Activated effector memory CD4-positive, alpha-beta T cell treated with Interleukin-2 at 50 U/mL for 16 hours (primary cell): ENCODE results near the gene SLC2A4RG.

Experiments used
- DNase-seq: peaks from one replicate; pipeline ENCODE4 v3.0.0-alpha.2; 2020

Gene SLC2A4RG, protein sequence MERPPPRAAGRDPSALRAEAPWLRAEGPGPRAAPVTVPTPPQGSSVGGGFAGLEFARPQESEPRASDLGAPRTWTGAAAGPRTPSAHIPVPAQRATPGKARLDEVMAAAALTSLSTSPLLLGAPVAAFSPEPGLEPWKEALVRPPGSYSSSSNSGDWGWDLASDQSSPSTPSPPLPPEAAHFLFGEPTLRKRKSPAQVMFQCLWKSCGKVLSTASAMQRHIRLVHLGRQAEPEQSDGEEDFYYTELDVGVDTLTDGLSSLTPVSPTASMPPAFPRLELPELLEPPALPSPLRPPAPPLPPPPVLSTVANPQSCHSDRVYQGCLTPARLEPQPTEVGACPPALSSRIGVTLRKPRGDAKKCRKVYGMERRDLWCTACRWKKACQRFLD

DNA sequence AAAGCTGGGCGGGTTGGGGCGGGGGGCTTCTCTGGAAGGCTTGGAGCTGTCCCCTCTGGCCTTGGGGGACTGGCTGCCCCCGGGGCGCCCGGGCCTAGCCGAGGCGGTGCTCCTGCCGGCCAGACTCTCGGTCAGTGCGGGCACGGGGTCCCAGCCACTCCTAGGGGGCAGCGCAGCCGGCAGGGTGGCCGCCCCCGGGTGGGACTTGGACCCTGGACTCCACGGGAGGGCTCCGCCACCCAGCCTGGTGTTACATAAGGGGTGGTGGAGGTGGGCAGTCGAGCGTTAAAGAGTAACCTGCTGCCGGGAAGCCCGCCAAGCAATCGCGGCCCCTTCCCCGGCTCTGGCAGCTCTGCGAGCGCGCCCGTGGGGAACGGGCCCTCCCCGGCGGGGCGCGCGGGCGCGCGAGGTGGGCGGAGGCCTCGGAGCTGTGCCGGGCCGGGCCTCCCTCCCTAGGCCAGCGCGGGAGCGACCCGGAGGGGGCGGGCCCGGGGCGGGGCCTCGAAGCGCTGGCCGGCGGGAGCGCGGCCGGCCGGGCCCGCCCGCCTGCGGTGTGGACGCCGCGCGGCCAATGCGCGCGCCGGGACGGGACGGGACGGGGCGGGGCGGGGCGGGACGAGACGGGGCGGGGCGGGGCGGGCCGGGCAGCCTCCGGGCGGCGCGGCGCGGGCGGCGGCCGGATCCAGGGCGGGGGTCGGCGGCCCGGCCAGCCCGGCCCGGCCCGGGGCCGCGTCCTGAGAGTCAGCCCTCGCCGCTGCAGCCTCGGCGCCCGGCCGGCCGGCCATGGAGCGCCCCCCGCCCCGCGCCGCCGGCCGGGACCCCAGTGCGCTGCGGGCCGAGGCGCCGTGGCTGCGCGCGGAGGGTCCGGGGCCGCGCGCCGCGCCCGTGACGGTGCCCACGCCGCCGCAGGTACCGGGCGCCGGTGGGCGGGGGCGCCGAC is at the start of gene SLC2A4RG:
Gene SLC2A4RG, plus strand, starts transcription at position 647 of the 940 bp plus-strand sequence. Its CDS starts 137 bp downstream, at position 784.
- DNase-seq: peak; percentile 57

DNA sequence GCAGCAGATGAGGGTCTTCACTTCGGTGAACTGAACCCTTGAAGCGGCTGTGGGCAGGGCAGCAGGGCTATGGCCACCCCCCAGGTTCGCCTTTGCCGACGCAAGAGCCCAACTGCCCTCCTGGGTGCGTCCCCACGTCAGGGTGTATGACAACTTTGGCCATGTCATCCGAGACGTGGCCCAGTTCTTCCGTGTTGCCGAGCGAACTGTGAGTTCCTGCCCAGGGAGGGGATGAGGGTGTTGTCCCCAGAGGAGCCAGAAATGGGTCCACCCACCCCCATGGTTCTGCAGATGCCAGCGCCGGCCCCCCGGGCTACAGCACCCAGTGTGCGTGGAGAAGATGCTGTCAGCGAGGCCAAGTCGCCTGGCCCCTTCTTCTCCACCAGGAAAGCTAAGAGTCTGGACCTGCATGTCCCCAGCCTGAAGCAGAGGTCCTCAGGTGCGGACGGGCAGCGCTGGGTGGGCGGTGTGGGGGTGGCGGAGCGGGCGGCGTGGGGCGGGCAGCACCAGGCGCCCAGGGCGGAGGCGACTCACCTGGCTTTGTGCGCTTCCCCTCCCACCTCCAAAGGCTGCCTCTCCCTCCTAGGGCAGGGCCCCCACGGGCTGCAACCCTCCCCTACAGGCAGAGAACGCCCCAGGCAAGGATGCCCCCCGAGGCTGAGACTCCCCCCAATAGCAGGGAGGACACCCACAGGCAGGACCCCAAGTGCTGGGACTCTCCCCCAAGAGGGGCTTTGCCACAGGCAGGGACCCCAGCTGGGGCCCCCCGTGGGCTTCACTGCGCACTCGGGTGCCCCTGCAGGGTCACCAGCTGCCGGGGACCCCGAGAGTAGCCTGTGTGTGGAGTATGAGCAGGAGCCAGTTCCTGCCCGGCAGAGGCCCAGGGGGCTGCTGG is 49.3 kb upstream of the SLC2A4RG start:
- DNase-seq: no peak

DNA sequence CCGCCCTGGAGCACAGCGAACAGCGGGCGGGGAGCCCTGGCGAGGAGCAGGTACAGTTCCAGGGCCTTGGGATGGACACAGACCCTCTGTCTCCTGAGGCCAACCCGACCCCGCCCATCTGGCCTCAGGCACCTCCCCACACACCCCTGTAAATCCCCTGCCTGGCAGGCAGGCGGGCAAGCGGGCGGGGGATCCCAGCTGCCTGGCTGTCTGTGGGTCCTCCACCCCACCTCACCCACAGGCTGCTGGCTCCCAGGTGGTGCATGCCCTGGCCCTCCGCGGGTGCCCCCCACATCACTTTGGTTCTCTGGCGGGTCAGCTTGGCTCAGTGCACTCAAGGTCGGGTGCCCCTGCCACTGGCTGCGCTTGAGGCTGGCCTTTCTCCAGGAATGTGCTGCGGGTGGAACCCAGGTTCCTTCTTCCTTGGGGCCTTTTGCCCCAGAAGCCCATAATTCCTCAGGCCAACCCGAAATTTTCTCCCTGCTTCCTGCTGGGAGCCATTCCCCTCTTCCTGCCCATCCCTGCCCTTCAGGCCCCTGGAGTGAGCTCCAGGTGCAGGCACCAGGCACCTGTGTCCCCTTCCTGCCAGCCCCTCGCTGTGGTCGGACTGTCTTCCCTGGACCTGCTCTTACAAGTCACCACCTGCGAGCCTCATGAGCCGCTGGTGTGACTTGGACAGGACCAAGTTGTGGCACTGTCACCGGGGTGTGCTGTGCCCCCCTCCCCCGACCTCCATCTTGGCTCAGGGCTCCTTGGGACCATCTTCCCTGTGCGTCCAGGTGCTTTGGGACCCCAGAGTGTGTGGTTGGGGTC is 48.5 kb upstream of the SLC2A4RG start:
- no peak for DNase-seq

DNA sequence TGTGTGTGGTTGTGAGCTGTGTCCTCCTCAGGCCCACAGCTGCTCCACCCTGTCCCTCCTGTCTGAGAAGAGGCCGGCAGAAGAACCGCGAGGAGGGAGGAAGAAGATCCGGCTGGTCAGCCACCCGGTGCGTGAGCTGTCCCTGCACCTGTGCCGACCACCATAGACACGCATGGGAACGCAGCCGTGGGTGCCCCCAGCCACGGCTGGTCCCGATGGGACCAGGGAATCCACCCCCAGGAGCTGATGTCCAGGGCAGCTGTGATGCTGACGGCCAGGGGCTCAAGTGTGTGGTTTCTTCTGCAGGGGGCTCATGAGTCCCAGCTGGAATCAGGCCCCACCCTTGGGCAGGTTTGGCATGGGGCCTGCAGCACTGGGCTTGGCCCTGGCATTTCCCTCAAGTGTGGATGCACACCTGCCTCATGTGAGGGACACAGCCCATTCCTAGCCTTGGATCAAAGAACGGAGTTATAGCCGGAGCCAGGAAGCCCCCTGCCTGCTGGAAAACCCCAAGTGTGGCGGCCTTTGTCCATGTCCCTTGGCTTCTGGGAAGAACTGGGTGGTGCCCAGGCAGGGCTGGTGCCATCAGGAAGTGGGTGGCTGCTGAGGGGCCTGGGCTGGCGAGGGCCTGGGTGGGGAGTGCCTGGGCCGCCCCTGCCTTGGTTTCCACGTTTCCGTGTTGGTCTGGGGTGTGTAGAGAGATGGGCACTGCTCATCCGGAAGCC is 47.7 kb upstream of the SLC2A4RG start:
- DNase-seq: no peak

DNA sequence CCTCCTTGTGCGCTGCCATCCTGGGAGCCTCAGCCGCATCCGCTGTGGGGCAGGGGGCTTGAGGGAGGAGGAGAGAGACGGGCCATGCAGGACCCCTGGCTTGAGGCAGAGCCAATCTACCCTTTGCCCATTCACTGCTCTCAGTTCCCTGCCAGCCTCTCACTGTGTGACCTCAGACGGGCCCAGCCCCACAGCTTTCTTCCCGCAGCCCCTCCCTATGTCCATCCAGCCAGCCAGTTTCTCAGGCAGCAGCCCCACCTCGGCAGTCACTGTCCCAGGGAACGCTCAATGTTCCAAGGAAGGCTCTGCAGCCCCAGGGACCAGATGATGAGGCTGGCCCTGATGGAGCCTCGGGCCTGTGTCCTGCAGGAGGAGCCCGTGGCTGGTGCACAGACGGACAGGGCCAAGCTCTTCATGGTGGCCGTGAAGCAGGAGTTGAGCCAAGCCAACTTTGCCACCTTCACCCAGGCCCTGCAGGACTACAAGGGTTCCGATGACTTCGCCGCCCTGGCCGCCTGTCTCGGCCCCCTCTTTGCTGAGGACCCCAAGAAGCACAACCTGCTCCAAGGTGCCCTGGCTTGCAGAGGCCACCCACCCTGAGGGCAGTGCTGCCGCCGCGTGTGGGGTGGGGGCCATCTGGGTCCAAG is 47.0 kb upstream of the SLC2A4RG start:
- no peak for DNase-seq

DNA sequence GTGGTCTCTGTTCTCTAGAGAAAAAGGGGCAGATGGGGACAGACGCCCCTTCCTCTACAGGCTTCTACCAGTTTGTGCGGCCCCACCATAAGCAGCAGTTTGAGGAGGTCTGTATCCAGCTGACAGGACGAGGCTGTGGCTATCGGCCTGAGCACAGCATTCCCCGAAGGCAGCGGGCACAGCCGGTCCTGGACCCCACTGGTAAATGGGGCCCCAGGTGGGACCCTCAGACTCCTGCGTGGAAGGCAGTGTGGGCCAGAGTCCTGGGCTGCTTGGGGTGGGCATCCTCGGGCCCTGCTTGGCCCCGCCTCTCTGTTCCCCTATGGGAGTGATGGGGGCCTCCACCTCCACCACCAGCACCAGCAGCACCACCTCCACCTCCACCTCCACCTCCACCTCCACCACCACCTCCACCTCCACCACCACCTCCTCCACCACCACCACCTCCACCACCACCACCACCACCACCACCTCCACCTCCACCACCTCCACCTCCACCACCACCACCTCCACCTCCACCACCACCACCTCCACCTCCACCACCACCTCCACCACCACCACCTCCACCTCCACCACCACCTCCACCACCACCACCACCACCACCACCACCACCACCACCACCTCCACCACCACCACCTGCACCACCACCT is 46.4 kb upstream of the SLC2A4RG start:
- DNase-seq: no peak

DNA sequence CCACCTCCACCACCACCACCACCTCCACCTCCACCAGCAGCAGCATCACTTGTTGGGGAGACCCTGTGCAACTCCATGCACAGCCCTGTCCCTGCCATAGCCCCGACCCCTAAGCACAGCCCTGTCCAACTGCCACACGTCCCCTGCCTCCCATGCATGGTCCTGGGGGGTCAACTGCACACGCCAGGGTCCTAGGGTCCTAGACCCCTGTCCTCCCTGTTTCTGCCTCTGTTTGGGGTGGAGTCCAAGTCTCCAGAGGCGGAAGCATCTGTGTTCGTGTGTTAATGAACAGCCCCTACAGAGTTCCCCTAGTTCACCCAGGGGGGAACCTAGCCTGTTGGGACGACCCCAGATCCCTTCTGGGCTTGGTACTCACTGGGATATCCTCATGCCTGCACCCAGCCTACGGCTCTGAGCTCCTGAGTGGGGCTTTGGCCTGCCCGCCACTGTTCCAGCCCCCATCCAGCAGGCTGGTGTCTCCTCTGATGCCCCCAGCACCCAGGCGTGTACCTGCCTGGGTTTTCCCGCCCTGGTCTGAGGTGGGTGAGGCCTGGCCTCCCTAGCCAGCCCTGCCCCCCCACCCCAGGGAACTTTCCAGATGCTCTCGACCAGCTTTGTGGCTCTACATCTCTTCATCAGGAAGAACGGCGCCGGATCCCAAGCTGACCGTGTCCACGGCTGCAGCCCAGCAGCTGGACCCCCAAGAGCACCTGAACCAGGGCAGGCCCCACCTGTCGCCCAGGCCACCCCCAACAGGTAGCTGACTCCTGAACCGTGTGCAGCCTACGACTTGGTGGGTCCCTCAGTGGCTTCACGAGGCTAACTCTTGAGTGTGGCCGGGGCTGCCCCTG is 45.6 kb upstream of the SLC2A4RG start:
- no peak for DNase-seq

DNA sequence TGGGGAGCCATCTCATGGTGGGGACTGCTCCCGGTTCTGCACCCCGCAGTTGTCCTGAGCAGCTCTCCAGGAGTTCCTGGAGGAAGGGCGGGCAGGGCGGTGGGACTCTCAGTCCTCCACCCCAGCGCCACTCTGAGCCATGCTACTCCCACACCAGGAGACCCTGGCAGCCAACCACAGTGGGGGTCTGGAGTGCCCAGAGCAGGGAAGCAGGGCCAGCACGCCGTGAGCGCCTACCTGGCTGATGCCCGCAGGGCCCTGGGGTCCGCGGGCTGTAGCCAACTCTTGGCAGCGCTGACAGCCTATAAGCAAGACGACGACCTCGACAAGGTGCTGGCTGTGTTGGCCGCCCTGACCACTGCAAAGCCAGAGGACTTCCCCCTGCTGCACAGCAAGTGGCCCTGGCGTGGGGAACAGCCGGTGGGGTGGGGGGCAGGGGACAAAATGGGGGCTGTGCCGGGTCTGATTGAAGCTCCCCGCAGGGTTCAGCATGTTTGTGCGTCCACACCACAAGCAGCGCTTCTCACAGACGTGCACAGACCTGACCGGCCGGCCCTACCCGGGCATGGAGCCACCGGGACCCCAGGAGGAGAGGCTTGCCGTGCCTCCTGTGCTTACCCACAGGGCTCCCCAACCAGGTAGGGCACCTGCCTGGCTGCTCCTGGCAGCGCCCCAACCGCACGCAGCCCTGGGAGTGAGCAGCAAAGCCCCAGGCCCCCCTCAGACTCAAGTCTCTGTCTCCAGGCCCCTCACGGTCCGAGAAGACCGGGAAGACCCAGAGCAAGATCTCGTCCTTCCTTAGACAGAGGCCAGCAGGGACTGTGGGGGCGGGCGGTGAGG is 44.8 kb upstream of the SLC2A4RG start:
- no peak for DNase-seq

DNA sequence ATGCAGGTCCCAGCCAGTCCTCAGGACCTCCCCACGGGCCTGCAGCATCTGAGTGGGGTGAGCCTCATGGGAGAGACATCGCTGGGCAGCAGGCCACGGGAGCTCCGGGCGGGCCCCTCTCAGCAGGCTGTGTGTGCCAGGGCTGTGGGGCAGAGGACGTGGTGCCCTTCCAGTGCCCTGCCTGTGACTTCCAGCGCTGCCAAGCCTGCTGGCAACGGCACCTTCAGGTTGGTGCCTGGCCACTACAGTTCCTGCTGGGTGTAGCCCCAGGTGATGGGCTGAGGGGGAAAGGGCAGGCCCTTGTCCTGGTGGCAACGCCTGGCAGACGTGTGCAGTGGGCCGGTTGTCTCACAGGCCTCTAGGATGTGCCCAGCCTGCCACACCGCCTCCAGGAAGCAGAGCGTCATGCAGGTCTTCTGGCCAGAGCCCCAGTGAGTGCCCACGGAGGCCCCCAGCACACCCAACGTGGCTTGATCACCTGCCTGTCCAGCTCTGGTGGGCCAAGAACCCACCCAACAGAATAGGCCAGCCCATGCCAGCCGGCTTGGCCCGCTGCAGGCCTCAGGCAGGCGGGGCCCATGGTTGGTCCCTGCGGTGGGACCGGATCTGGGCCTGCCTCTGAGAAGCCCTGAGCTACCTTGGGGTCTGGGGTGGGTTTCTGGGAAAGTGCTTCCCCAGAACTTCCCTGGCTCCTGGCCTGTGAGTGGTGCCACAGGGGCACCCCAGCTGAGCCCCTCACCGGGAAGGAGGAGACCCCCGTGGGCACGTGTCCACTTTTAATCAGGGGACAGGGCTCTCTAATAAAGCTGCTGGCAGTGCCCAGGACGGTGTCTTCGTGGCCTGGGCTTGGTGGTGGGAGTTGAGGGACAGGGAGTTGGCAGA is 43.9 kb upstream of the SLC2A4RG start:
- no peak for DNase-seq

DNA sequence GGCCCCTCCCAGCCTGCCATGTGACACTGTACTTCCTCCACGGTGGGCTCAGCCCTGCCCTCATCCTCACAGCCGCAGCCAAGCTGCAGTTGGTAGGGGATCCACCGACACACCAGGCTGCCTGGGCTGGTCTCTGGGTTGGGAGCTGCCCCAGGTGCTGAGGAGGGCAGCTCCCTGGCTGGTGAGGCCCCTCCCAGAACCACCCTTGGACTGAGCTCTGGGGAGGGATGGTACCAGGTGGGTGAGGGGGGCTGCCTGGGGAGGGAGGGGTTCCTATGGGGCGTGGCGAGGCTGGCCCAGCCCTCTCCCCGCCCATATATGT is 43.3 kb upstream of the SLC2A4RG start:
- no peak for DNase-seq

DNA sequence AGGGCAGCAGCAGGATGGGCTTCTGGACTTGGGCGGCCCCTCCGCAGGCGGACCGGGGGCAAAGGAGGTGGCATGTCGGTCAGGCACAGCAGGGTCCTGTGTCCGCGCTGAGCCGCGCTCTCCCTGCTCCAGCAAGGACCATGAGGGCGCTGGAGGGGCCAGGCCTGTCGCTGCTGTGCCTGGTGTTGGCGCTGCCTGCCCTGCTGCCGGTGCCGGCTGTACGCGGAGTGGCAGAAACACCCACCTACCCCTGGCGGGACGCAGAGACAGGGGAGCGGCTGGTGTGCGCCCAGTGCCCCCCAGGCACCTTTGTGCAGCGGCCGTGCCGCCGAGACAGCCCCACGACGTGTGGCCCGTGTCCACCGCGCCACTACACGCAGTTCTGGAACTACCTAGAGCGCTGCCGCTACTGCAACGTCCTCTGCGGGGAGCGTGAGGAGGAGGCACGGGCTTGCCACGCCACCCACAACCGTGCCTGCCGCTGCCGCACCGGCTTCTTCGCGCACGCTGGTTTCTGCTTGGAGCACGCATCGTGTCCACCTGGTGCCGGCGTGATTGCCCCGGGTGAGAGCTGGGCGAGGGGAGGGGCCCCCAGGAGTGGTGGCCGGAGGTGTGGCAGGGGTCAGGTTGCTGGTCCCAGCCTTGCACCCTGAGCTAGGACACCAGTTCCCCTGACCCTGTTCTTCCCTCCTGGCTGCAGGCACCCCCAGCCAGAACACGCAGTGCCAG is 42.8 kb upstream of the SLC2A4RG start, which contains the start of gene TNFRSF6B:
Gene TNFRSF6B, plus strand, starts transcription at position 25 of the 729 bp plus-strand sequence. Its CDS starts 116 bp downstream, at position 141.
- no peak for DNase-seq

DNA sequence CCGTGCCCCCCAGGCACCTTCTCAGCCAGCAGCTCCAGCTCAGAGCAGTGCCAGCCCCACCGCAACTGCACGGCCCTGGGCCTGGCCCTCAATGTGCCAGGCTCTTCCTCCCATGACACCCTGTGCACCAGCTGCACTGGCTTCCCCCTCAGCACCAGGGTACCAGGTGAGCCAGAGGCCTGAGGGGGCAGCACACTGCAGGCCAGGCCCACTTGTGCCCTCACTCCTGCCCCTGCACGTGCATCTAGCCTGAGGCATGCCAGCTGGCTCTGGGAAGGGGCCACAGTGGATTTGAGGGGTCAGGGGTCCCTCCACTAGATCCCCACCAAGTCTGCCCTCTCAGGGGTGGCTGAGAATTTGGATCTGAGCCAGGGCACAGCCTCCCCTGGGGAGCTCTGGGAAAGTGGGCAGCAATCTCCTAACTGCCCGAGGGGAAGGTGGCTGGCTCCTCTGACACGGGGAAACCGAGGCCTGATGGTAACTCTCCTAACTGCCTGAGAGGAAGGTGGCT is 42.2 kb upstream of the SLC2A4RG start:
- DNase-seq: no peak

DNA sequence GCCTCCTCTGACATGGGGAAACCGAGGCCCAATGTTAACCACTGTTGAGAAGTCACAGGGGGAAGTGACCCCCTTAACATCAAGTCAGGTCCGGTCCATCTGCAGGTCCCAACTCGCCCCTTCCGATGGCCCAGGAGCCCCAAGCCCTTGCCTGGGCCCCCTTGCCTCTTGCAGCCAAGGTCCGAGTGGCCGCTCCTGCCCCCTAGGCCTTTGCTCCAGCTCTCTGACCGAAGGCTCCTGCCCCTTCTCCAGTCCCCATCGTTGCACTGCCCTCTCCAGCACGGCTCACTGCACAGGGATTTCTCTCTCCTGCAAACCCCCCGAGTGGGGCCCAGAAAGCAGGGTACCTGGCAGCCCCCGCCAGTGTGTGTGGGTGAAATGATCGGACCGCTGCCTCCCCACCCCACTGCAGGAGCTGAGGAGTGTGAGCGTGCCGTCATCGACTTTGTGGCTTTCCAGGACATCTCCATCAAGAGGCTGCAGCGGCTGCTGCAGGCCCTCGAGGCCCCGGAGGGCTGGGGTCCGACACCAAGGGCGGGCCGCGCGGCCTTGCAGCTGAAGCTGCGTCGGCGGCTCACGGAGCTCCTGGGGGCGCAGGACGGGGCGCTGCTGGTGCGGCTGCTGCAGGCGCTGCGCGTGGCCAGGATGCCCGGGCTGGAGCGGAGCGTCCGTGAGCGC is 41.6 kb upstream of the SLC2A4RG start:
- no peak for DNase-seq

DNA sequence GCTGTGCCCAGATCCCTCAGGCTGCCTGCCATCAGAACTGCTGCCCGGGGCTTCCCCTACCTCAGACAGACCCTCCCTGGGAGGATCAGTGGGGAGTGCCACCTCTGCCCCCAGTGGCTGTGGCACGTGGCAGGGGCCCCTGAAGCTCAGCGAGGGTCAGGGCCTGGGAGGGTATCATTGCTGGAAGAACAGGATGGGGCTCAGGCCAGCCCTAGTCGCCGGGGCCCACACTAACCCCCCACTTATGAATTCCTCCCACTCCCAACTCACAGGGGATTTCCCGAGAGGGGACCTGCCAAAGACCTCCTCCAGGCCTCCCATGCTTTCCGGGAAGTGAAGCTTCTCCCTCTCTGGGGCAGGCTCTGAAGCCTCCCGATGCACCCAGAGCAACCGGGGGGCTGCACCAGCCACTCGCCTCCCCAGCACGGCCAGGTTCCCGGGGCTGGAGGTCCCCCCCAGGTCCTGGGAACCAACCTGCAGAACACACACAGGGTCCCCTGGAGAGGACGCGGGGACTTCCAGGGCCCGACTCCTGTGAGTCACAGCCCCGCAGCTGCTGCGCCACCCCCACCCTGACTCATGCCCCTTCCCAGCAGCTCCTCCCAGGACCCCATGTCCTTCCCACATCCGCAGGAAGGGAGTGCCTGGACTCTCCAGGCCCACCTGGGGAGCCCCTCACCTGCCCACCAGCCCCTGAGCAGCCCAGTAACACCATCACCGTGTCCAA is 40.7 kb upstream of the SLC2A4RG start:
- DNase-seq: no peak
